Measurements from ENCODE around the gene RAD23A. TPM values are rescaled to one million over a fixed set of nuclear protein-coding genes. Genes with fewer than 3 reads are reported as not detected.

RAD23A gene
- total and polyA plus RNA-seq, 5 experiments from 2014 or later: 78.0 to 125 (median 114) TPM

DNA sequence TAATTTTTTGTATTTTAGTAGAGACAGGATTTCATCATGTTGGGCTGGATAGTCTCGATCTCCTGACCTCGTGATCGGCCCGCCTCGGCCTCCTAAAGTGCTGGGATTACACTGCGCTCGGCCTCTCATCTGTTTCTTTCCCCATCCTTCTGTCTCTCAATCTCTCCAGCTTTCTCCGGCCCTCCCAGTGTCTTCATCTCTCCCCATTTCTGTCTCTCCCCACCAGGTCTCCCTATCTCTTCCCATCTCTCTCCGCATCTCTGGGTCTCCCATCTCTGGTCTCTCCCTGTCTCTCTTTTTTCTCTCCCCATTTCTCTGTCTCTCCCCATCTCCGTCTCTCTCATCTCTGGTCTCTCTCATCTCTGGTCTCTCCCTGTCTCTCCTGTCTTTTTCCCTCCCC is 37.4 kb downstream of the RAD23A start:
- no peak for DNase-seq
- POLR2A ChIA-PET: interaction anchor here (1.1 kb wide), 1 partner anchor 78 kb away, joined by 3 read pairs; no protein-coding TSS in a partner anchor
- peaks cover 0 to 14% (median 10%) of the 10 kb centered on the region in 5 donors for H3K27me3 Mint-ChIP-seq
- no peaks in the 10 kb centered on the region for H3K36me3 Mint-ChIP-seq
- peaks cover 0 to 10% (median 2%) of the 10 kb centered on the region in 4 donors for H3K4me1 Mint-ChIP-seq
- H3K27ac Mint-ChIP-seq: no peak overlapping the region
- no peaks in the 10 kb centered on the region for H3K9me3 Mint-ChIP-seq
- ATAC-seq: no peak
- no peak overlapping the region for H3K4me3 Mint-ChIP-seq

DNA sequence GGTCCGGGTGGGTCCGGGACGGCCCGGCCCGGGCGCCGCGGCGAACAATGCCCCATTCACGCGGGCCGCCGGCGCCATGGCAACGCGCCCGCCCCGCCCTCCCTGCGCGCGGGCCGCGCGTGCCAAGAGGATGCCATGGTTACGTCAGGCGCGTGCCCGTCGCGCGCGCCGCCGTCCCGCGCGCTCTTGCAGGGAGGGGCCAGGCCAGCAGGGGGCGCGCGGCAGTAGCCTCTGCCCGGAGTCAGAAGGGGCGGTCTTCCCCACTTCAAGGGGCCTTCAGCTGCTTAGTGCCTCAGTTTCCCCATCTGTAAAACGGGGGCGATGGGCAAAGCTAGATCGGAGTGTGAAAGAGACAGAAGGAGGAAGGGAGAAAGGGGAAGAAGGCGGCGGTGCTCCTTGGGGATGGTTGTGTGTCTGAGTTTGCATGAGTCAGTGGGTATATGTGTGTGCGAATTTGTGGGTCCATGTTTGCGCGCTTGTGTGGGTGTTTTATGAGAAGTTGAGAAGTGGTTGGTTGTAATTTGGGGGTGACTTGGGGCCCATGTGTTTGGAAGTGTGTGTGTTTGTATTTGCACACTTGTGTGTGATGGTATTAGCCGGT is 38.0 kb downstream of the RAD23A start:
- H3K27me3 Mint-ChIP-seq: peaks cover 0 to 11% (median 9%) of the 10 kb centered on the region in 5 donors
- H3K9me3 Mint-ChIP-seq: no peaks in the 10 kb centered on the region
- ATAC-seq: peak; percentile 82 to 88
- peak; percentile 67 to 88 (median 86) for DNase-seq
- POLR2A ChIA-PET: interaction anchor here (1.1 kb wide), 1 partner anchor 79 kb away, joined by 4 read pairs; no protein-coding TSS in a partner anchor
- no peak overlapping the region for H3K27ac Mint-ChIP-seq
- H3K36me3 Mint-ChIP-seq: no peaks in the 10 kb centered on the region
- H3K4me1 Mint-ChIP-seq: peaks cover 0 to 10% (median 2%) of the 10 kb centered on the region in 4 donors
- H3K4me3 Mint-ChIP-seq: no peak overlapping the region

DNA sequence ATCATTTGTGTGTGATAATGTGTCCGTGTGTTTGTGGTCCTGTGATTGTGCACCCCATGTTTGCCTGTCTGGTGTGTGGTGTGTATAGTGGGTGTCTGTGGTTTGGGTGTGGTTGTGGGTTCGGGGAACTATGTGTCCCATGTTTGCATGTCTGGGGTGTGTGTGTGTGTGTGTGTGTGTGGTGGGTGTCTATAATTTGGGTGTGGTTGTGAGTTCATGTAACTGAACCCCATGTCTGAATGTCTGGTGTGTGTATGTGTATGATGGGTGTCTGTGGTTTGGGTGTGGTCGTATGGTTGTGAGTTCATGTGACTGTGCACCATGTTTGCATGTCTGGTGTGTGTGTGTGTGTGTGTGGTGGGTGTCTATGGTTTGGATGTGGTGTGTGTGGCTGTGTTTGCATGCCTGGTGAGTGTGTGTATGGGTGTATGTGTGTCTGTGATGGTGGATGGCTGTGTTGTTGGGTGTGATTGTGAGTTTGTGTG is 38.5 kb downstream of the RAD23A start:
- H3K27ac Mint-ChIP-seq: no peak overlapping the region
- no peak overlapping the region for H3K4me3 Mint-ChIP-seq
- peaks cover 0 to 10% (median 2%) of the 10 kb centered on the region in 4 donors for H3K4me1 Mint-ChIP-seq
- peak in 1 of 10 donors; percentile 27 for DNase-seq
- H3K27me3 Mint-ChIP-seq: peaks cover 0 to 10% (median 8%) of the 10 kb centered on the region in 5 donors
- no peaks in the 10 kb centered on the region for H3K9me3 Mint-ChIP-seq
- ATAC-seq: no peak
- no peaks in the 10 kb centered on the region for H3K36me3 Mint-ChIP-seq
- POLR2A ChIA-PET: interaction anchor here (1.1 kb wide), 1 partner anchor 78 kb away, joined by 4 read pairs; no protein-coding TSS in a partner anchor

DNA sequence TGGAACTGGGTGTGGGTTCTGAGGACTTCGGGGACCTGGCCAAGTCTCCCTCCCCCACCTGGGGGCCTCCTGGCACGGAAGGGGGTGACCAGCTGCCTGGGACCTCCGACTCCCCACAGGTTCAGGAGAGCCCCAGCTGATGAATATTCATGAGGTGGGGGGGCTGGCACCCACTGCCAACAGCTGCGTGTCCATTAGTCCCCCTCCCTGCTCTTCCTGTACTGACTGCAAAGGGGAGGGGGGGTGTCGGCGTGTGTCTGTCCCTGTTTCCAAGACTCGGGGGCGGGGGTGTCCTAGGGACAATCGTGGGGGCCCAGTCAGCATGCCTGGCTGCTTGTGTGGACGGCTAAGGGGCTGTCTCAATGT is 39.0 kb downstream of the RAD23A start:
- POLR2A ChIA-PET: interaction anchor here (1.1 kb wide), 1 partner anchor 78 kb away, joined by 4 read pairs; no protein-coding TSS in a partner anchor
- Mint-ChIP-seq H3K4me1 (peaks cover 0 to 10% (median 2%) of the 10 kb centered on the region in 4 donors), H3K4me3 (peak overlapping the region in 1 of 10 donors; percentile 38), H3K36me3 (no peaks in the 10 kb centered on the region), H3K9me3 (no peaks in the 10 kb centered on the region), H3K27me3 (peaks cover 0 to 10% (median 8%) of the 10 kb centered on the region in 5 donors), H3K27ac (peak overlapping the region in 2 of 10 donors; percentile 81 to 87)
- ATAC-seq (no peak), DNase-seq (no peak)

DNA sequence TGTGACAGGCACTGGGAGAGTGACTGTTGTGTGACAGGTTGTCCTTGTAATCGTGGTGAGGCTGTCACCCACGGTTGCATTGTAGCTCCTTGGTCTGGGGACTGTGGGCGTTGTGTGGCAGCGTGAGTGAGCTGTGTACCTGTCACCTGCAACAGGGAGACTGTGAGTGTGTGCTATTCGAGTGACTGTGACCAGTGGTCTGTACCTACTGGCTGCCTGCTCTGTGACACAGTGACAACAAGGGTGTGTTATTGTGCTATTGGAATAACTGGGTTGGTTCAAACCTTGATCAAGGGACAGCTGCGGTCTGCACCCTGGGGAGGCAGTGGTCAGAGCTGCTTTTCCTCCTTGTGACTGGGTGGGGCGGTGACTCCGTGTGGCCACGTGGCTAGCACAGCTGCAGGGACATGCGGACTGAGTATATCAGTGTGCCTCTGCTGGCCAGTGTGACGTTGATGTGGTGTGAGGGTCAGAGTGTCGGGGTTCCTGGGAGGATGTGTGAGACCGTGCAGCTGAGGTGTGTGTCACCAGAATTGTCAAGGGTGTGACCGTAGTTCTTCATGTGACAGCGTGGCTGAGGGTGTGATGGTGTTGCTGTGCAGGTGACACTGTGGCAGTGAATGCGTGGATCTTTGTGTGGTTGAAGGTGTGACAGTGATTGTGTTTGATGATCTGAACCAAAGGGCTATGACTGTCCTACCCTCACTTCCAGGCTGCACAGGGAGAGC is 39.6 kb downstream of the RAD23A start:
- Mint-ChIP-seq H3K4me1 (peaks cover 0 to 10% (median 2%) of the 10 kb centered on the region in 4 donors), H3K27ac (peak overlapping the region in 6 of 10 donors; percentile 34 to 87 (median 53)), H3K27me3 (peaks cover 0 to 10% (median 6%) of the 10 kb centered on the region in 5 donors), H3K9me3 (no peaks in the 10 kb centered on the region), H3K4me3 (peak overlapping the region in 2 of 10 donors; percentile 40 to 41), H3K36me3 (no peaks in the 10 kb centered on the region)
- ATAC-seq (peak in 1 of 2 donors; percentile 18), DNase-seq (peak in 1 of 10 donors; percentile 43)
- POLR2A ChIA-PET: interaction anchor here (0.8 to 1.2 kb wide), 2 partner anchors 72 to 76 kb away, joined by 3 to 5 read pairs; no protein-coding TSS in a partner anchor

DNA sequence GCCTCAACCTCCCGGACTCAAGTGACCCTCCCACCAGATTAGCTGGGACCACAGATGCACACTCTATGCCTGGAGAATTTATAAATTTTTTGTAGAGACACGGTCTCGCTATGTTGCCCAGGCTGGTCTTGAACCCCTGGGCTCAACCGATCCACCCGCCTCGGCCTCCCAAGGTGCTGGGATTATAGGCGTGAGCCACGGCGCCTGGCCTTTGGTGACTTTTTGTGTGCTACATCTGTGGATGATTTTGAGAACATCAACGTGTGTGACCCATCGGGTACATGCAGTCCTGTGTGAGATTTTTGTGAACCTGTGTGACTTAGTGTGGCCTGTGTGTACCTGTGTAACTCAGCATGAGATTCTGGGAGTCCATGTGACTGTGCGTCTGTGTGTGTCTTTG is 41.1 kb downstream of the RAD23A start:
- peaks cover 0 to 10% (median 3%) of the 10 kb centered on the region in 4 donors for H3K4me1 Mint-ChIP-seq
- POLR2A ChIA-PET: no interaction called here
- no peak for ATAC-seq

DNA sequence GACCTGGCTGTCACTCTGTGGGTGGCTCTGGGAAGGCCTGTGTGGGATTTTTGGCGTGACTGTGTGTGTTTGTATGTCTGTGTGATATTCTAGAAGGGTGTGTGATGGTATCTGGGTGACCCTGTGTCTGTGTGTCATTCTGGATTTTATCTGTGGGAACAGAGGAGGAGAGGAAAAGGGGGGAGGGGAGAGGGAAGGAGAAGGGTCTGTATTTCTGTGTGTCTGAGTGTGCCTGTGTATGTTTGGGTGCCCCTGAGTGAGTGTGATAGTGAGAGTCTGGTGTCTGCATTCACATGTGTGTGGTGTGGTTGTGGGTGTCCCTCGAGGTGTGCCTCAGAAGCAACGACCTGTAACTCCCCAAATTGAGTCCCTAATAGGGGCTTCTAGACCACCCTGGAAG is 41.5 kb downstream of the RAD23A start:
- Mint-ChIP-seq H3K36me3 (no peaks in the 10 kb centered on the region), H3K9me3 (no peaks in the 10 kb centered on the region), H3K4me1 (peaks cover 0 to 10% (median 3%) of the 10 kb centered on the region in 4 donors), H3K4me3 (no peak overlapping the region), H3K27ac (peak overlapping the region in 3 of 10 donors; percentile 20 to 76 (median 65)), H3K27me3 (peaks cover 0 to 10% (median 5%) of the 10 kb centered on the region in 5 donors)
- DNase-seq: no peak
- POLR2A ChIA-PET: no interaction called here
- ATAC-seq: no peak

More for the DNA sequence above, 41.1 kb downstream of the RAD23A start:
- H3K4me3 Mint-ChIP-seq: no peak overlapping the region
- H3K9me3 Mint-ChIP-seq: no peaks in the 10 kb centered on the region
- H3K27ac Mint-ChIP-seq: peak overlapping the region in 1 of 10 donors; percentile 20
- peaks cover 0 to 10% (median 5%) of the 10 kb centered on the region in 5 donors for H3K27me3 Mint-ChIP-seq
- no peaks in the 10 kb centered on the region for H3K36me3 Mint-ChIP-seq
- DNase-seq: no peak

DNA sequence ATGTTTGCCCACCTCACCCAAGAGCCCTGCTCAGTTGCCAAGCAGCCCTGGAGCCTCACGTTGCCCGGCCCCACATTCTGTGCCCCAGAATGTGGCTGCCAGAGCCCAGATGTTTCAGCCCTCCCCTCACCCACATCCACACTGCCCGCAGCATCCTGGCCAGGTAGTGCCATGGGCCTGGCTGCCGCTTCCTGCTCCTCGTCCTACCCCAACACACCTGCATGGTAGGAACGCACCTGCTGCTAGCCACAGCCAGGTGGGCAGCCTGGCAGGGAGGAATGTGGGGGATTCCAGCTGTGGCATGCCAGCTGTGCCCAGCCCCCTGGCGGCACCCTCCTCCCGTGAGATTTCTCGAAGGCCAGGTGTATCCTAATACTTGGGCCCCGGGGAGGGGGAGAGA is 42.1 kb downstream of the RAD23A start:
- no peaks in the 10 kb centered on the region for H3K9me3 Mint-ChIP-seq
- H3K4me3 Mint-ChIP-seq: no peak overlapping the region
- peaks cover 0 to 10% (median 3%) of the 10 kb centered on the region in 4 donors for H3K4me1 Mint-ChIP-seq
- POLR2A ChIA-PET: no interaction called here
- peaks cover 0 to 10% (median 5%) of the 10 kb centered on the region in 5 donors for H3K27me3 Mint-ChIP-seq
- no peaks in the 10 kb centered on the region for H3K36me3 Mint-ChIP-seq
- ATAC-seq (no peak), DNase-seq (no peak)
- H3K27ac Mint-ChIP-seq: peak overlapping the region in 1 of 10 donors; percentile 19

DNA sequence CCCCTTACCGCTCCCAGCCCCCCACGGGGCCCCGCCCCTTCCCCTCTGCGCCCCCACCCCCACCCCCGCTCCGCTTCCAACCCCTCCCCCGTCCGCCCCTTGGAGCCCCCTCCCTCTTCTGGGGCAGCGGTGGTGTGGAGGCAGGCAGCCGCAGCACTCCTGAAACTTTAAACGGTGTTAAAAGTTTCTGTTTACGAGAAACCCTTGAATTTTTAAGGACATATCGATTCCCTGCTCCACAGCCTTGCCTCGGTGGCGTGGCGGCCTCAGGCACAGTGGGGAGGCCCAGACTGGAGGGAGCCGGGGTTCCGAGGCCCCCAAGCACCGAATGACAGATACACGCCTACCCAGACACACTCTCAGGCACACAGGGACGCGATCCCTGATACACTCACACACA is 44.8 kb downstream of the RAD23A start:
- no peaks in the 10 kb centered on the region for H3K36me3 Mint-ChIP-seq
- peaks cover 8 to 12% (median 10%) of the 10 kb centered on the region in 4 donors for H3K4me1 Mint-ChIP-seq
- no peak overlapping the region for H3K27ac Mint-ChIP-seq
- POLR2A ChIA-PET: no interaction called here
- H3K27me3 Mint-ChIP-seq: peaks cover 0 to 11% (median 4%) of the 10 kb centered on the region in 5 donors
- no peaks in the 10 kb centered on the region for H3K9me3 Mint-ChIP-seq
- ATAC-seq (no peak), DNase-seq (no peak)
- no peak overlapping the region for H3K4me3 Mint-ChIP-seq

DNA sequence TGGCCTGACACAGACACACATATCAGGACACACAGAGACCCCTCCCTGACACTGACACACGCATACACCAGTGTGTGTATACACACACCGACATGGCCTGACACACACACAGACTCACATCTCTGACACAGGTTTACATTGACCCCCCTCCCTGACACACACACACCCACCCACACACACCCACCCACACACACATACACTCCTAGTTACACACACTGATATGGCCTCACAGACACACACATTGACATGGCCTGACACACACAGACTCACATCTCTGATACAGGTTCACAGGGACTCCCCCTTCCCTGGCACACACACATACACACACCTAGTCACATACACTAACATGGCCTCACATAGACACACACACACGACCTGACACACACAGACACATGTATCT is 45.2 kb downstream of the RAD23A start:
- H3K4me3 Mint-ChIP-seq: peak overlapping the region in 1 of 10 donors; percentile 2
- peaks cover 7 to 11% (median 10%) of the 10 kb centered on the region in 4 donors for H3K4me1 Mint-ChIP-seq
- H3K9me3 Mint-ChIP-seq: no peaks in the 10 kb centered on the region
- no peaks in the 10 kb centered on the region for H3K36me3 Mint-ChIP-seq
- peaks cover 0 to 11% (median 4%) of the 10 kb centered on the region in 5 donors for H3K27me3 Mint-ChIP-seq
- H3K27ac Mint-ChIP-seq: peak overlapping the region in 1 of 10 donors; percentile 57
- ATAC-seq: no peak
- POLR2A ChIA-PET: no interaction called here
- no peak for DNase-seq

DNA sequence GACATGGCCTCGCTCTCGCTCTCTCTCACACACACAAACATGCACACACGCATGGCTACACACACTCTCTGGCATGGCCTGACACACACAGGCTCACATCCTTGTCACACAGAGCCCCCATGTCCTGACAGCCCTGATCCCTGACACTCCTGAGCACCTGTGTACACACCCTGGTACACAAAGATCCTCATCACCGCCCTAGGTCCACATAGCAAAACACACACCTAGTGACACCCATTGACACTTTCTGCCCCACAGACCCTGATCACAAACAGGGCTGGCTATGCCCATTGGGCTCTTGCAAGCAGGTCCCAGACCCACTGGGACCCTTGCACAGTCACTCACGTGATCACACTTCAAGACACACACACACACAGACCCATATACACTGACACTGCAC is 45.6 kb downstream of the RAD23A start:
- Mint-ChIP-seq H3K36me3 (no peaks in the 10 kb centered on the region), H3K27me3 (peaks cover 0 to 11% (median 4%) of the 10 kb centered on the region in 5 donors), H3K27ac (peak overlapping the region in 3 of 10 donors; percentile 3 to 63 (median 57)), H3K4me1 (peaks cover 9 to 15% (median 12%) of the 10 kb centered on the region in 4 donors), H3K4me3 (no peak overlapping the region), H3K9me3 (no peaks in the 10 kb centered on the region)
- no peak for DNase-seq
- no peak for ATAC-seq
- POLR2A ChIA-PET: no interaction called here

DNA sequence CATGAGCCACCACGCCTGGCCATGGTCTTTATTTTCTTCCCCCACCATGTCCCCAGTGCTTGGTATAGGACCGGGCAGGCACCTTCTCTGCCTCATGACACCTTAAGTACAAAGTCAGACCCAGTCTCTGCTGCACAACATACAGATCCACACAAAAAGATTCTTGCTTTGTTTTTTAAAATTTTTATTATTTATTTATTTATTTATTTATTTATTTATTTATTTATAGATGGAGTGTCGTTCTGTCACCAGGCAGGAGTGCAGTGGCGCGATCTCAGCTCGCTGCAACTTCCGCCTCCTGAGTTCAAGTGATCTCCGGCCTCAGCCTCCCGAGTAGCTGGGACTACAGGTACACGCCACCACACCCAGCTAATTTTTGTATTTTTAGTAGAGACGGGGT is 47.1 kb downstream of the RAD23A start:
- Mint-ChIP-seq H3K36me3 (no peaks in the 10 kb centered on the region), H3K9me3 (no peaks in the 10 kb centered on the region), H3K4me1 (peaks cover 13 to 15% (median 15%) of the 10 kb centered on the region in 4 donors), H3K27ac (no peak overlapping the region), H3K27me3 (peaks cover 0 to 6% (median 0%) of the 10 kb centered on the region in 5 donors), H3K4me3 (no peak overlapping the region)
- POLR2A ChIA-PET: no interaction called here
- ATAC-seq (no peak), DNase-seq (no peak)
